ENCODE results near the gene CELA3B.
"Not testable (repeated sequence)": the region's sequence is repeated elsewhere in the genome, so short reads cannot be mapped to it uniquely, and the experiment has no call there.

GRCh38 chr1:21972973-21973441, 3.8 kb upstream of the CELA3B start:
- TF ChIP-seq CTCF (IDR thresholded peaks at IDR 0.05); REST (IDR thresholded peaks at IDR 0.05; ENCODE audit: insufficient read depth in 1 of 2, low read depth in 2 of 2, low read length in 1 of 2): not testable (repeated sequence)

Measured in Panc1 (cell line).